ENCODE results near the gene VAMP7. TPM values are rescaled to one million over a fixed set of nuclear protein-coding genes. Genes with fewer than 3 reads are reported as not detected.
"Not testable (repeated sequence)": the region's sequence is repeated elsewhere in the genome, so short reads cannot be mapped to it uniquely, and the experiment has no call there.

VAMP7 gene
- polyA plus RNA-seq, 1 donor from 2014 or later: 43.4 TPM

DNA sequence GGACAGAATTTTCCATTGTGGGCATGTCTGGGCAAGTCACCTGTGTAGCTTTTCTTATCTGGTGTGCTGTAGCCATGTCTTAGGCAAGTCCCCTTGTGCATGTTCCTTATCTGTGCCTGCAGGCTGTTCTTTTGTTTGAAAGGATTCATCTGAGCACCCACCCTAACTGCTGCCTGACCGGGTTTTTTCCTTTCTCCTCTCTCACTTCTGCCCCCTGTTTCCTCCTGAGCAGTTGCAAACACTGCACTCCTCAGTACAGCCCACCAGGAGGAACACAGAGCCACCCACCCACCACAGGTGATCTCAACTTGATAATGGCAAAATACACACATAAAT is 87.1 kb downstream of the VAMP7 start:
- TF ChIP-seq EZH2 (IDR thresholded peaks at IDR 0.05; ENCODE audit: borderline replicate concordance, insufficient read depth, low read length, poor library complexity, severe bottlenecking): no peak
- TF ChIP-seq EP300 (conservative IDR thresholded peaks at IDR 0.05; ENCODE audit: poor library complexity, severe bottlenecking): no peak
- Histone ChIP-seq H3K27ac (ENCODE audit: low read length) (no peak overlapping the region), H3F3A (ENCODE audit: insufficient read depth, low read length, poor library complexity, severe bottlenecking) (no peaks in the 10 kb centered on the region), H3K9me3 (ENCODE audit: low read length) (no peaks in the 10 kb centered on the region), H4K20me1 (ENCODE audit: insufficient read depth) (no peaks in the 10 kb centered on the region), H3K4me2 (ENCODE audit: low read length) (no peak overlapping the region), H3K36me3 (ENCODE audit: insufficient read depth, low read length) (no peaks in the 10 kb centered on the region), H3K79me2 (replicated peaks; ENCODE audit: insufficient read depth, low read length) (no peaks in the 10 kb centered on the region), H2AFZ (ENCODE audit: low read depth, low read length) (no peak overlapping the region), H3K9me2 (ENCODE audit: insufficient read depth, low read length) (no peaks in the 10 kb centered on the region), H3K27me3 (ENCODE audit: insufficient read depth, low read depth, low read length) (no peaks in the 10 kb centered on the region), H3K4me3 (ENCODE audit: low read length) (no peak overlapping the region), H3K9ac (ENCODE audit: low read length) (no peak overlapping the region)

- TF ChIP-seq EZH2 (IDR thresholded peaks at IDR 0.05; ENCODE audit: borderline replicate concordance, insufficient read depth, low read length, poor library complexity, severe bottlenecking) (no peak), POLR2AphosphoS5 (IDR thresholded peaks at IDR 0.05) (no peak), MXI1 (conservative IDR thresholded peaks at IDR 0.05; ENCODE audit: poor library complexity, severe bottlenecking) (no peak)
- H4K20me1 ChIP-seq (ENCODE audit: insufficient read depth): no peaks in the 10 kb centered on the region
- no peak overlapping the region for H3K4me3 ChIP-seq (ENCODE audit: low read length)
- H3K79me2 ChIP-seq (replicated peaks; ENCODE audit: insufficient read depth, low read length): no peaks in the 10 kb centered on the region
- H3K27me3 ChIP-seq (ENCODE audit: insufficient read depth, low read depth, low read length): no peaks in the 10 kb centered on the region
- H3K9me3 ChIP-seq (ENCODE audit: low read length): no peaks in the 10 kb centered on the region
- H3K36me3 ChIP-seq (ENCODE audit: insufficient read depth, low read length): no peaks in the 10 kb centered on the region
- H3K9me2 ChIP-seq (ENCODE audit: insufficient read depth, low read length): no peaks in the 10 kb centered on the region
- H3K4me2 ChIP-seq (ENCODE audit: low read length): no peak overlapping the region
- H3K9ac ChIP-seq (ENCODE audit: low read length): no peak overlapping the region
- no peak overlapping the region for H2AFZ ChIP-seq (ENCODE audit: low read depth, low read length)
- no peak overlapping the region for H3K27ac ChIP-seq (ENCODE audit: low read length)
- H3F3A ChIP-seq (ENCODE audit: insufficient read depth, low read length, poor library complexity, severe bottlenecking): no peaks in the 10 kb centered on the region
These were observed 87.6 kb downstream of the VAMP7 start for GRCh38 chrX:155968791-155969190.

DNA sequence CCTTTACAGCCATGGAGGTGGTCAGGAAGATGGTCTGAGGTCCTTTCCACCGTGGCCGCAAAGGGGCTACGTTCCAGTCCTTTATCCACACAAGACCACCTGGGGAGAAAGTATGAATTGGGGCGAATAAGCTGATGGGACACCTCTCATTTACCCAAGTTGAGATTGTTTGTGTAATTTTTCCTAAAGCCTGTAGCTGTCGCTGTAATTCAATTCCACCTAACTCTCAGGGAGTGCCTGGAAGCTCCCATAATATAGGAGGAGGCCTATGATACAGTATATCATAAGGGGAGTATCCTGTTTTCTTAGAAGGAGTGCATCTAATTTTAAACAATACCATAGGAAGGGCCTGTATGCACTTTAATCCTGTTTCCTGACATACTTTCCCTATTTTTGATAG is 90.5 kb downstream of the VAMP7 start:
- H2AFZ ChIP-seq (ENCODE audit: low read depth, low read length); H3K9me3 ChIP-seq (ENCODE audit: low read length); H3K79me2 ChIP-seq (replicated peaks; ENCODE audit: insufficient read depth, low read length); H3K4me2 ChIP-seq (ENCODE audit: low read length); H3K9ac ChIP-seq (ENCODE audit: low read length); H3K36me3 ChIP-seq (ENCODE audit: insufficient read depth, low read length); H3K27ac ChIP-seq (ENCODE audit: low read length); H3K9me2 ChIP-seq (ENCODE audit: insufficient read depth, low read length); H4K20me1 ChIP-seq (ENCODE audit: insufficient read depth); H3K27me3 ChIP-seq (ENCODE audit: insufficient read depth, low read depth, low read length); H3F3A ChIP-seq (ENCODE audit: insufficient read depth, low read length, poor library complexity, severe bottlenecking); H3K4me3 ChIP-seq (ENCODE audit: low read length): not testable (repeated sequence)

- H3K9me2 ChIP-seq (ENCODE audit: insufficient read depth, low read length); H3K79me2 ChIP-seq (replicated peaks; ENCODE audit: insufficient read depth, low read length); H3K9me3 ChIP-seq (ENCODE audit: low read length); H3K4me2 ChIP-seq (ENCODE audit: low read length); H3K36me3 ChIP-seq (ENCODE audit: insufficient read depth, low read length); H2AFZ ChIP-seq (ENCODE audit: low read depth, low read length); H4K20me1 ChIP-seq (ENCODE audit: insufficient read depth); H3K27me3 ChIP-seq (ENCODE audit: insufficient read depth, low read depth, low read length); H3K9ac ChIP-seq (ENCODE audit: low read length); H3F3A ChIP-seq (ENCODE audit: insufficient read depth, low read length, poor library complexity, severe bottlenecking); H3K27ac ChIP-seq (ENCODE audit: low read length); H3K4me3 ChIP-seq (ENCODE audit: low read length): not testable (repeated sequence)
These were observed 91.1 kb downstream of the VAMP7 start for GRCh38 chrX:155972241-155972640.

GRCh38 chrX:155983326-155983725 is 102.2 kb downstream of the VAMP7 start:
- Histone ChIP-seq H3K27me3 (ENCODE audit: insufficient read depth, low read depth, low read length) (no peaks in the 10 kb centered on the region), H2AFZ (ENCODE audit: low read depth, low read length) (no peak overlapping the region), H3K9ac (ENCODE audit: low read length) (no peak overlapping the region), H3K79me2 (replicated peaks; ENCODE audit: insufficient read depth, low read length) (no peaks in the 10 kb centered on the region), H4K20me1 (ENCODE audit: insufficient read depth) (no peaks in the 10 kb centered on the region), H3K9me3 (ENCODE audit: low read length) (no peaks in the 10 kb centered on the region), H3K36me3 (ENCODE audit: insufficient read depth, low read length) (no peaks in the 10 kb centered on the region), H3K9me2 (ENCODE audit: insufficient read depth, low read length) (no peaks in the 10 kb centered on the region), H3F3A (ENCODE audit: insufficient read depth, low read length, poor library complexity, severe bottlenecking) (no peaks in the 10 kb centered on the region), H3K4me2 (ENCODE audit: low read length) (no peak overlapping the region), H3K4me3 (ENCODE audit: low read length) (no peak overlapping the region), H3K27ac (ENCODE audit: low read length) (no peak overlapping the region)
- TF ChIP-seq SMC3 (conservative IDR thresholded peaks at IDR 0.05; ENCODE audit: poor library complexity) (no peak), REST (IDR thresholded peaks at IDR 0.05; ENCODE audit: borderline replicate concordance) (no peak), EZH2 (IDR thresholded peaks at IDR 0.05; ENCODE audit: borderline replicate concordance, insufficient read depth, low read length, poor library complexity, severe bottlenecking) (no peak), MXI1 (conservative IDR thresholded peaks at IDR 0.05; ENCODE audit: poor library complexity, severe bottlenecking) (no peak), POLR2AphosphoS5 (IDR thresholded peaks at IDR 0.05) (no peak), TAF1 (IDR thresholded peaks at IDR 0.05; ENCODE audit: low read depth) (no peak), RAD21 (conservative IDR thresholded peaks at IDR 0.05) (no peak), EP300 (conservative IDR thresholded peaks at IDR 0.05; ENCODE audit: poor library complexity, severe bottlenecking) (no peak)
- TF ChIP-seq, protein P1, sequence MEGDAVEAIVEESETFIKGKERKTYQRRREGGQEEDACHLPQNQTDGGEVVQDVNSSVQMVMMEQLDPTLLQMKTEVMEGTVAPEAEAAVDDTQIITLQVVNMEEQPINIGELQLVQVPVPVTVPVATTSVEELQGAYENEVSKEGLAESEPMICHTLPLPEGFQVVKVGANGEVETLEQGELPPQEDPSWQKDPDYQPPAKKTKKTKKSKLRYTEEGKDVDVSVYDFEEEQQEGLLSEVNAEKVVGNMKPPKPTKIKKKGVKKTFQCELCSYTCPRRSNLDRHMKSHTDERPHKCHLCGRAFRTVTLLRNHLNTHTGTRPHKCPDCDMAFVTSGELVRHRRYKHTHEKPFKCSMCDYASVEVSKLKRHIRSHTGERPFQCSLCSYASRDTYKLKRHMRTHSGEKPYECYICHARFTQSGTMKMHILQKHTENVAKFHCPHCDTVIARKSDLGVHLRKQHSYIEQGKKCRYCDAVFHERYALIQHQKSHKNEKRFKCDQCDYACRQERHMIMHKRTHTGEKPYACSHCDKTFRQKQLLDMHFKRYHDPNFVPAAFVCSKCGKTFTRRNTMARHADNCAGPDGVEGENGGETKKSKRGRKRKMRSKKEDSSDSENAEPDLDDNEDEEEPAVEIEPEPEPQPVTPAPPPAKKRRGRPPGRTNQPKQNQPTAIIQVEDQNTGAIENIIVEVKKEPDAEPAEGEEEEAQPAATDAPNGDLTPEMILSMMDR (IDR thresholded peaks at IDR 0.05; ENCODE audit: poor library complexity, severe bottlenecking): no peak

All from neural cell (in vitro differentiated cells).